T-cell (primary cell): ENCODE measurements around the gene ELF3. TPM values are rescaled to one million over a fixed set of nuclear protein-coding genes. Genes with fewer than 3 reads are reported as not detected.

Source experiments
- total RNA-seq, 35 experiments: library from RNA in 6 of 35; stranded (reverse) in 6 of 35; fragments of 120-200 nt in 1 of 35; gene quantifications; one replicate each; pipeline versions ENCODE4 v1.2.1 to v1.2.4 and lab custom pipeline; 2013 to 2026

Gene ELF3
- total RNA-seq, 5 donors from 2014 or later (not counting 1 experiment from before 2014, with no cell fraction given) = 0.90 to 3.7 (median 1.5) TPM

Other genes starting within 250 kb of the ELF3 start
- gene IPO9, start 181.4 kb upstream of the ELF3 start, total RNA-seq = 10 to 100 TPM; 28.2 to 39.9 (median 36.9) TPM
- gene SHISA4, start 121.7 kb upstream of the ELF3 start, total RNA-seq = under 1 TPM; 0.38 to 0.88 (median 0.54) TPM
- gene LMOD1, start 64.0 kb upstream of the ELF3 start, total RNA-seq = under 1 TPM in 3 of 5 donors, not detected in 2; 0.10 to 0.29 (median 0.16) TPM
- gene TIMM17A, start 55.1 kb upstream of the ELF3 start, total RNA-seq = 10 to 100 TPM; 28.7 to 37.6 (median 29.9) TPM
- gene RNPEP, start 27.9 kb upstream of the ELF3 start, total RNA-seq = 10 to 100 TPM; 20.1 to 30.4 (median 23.9) TPM
- gene GPR37L1, start 112.3 kb downstream of the ELF3 start, total RNA-seq = not detected
- 10 to 100 TPM; 37.8 to 70.2 (median 50.9) TPM for gene ARL8A, start 134.2 kb downstream of the ELF3 start, total RNA-seq
- gene PTPN7, start 150.0 kb downstream of the ELF3 start, total RNA-seq = 100 to 1,000 TPM in 1 of 5 donors, 10 to 100 TPM in 4; 67.1 to 124 (median 71.7) TPM
- 10 to 100 TPM in 1 of 5 donors, 1 to 10 TPM in 3, under 1 TPM in 1; 0.58 to 13.1 (median 1.8) TPM for gene LGR6, start 183.2 kb downstream of the ELF3 start, total RNA-seq